ENCODE measurements around the gene KBTBD2.

DNA sequence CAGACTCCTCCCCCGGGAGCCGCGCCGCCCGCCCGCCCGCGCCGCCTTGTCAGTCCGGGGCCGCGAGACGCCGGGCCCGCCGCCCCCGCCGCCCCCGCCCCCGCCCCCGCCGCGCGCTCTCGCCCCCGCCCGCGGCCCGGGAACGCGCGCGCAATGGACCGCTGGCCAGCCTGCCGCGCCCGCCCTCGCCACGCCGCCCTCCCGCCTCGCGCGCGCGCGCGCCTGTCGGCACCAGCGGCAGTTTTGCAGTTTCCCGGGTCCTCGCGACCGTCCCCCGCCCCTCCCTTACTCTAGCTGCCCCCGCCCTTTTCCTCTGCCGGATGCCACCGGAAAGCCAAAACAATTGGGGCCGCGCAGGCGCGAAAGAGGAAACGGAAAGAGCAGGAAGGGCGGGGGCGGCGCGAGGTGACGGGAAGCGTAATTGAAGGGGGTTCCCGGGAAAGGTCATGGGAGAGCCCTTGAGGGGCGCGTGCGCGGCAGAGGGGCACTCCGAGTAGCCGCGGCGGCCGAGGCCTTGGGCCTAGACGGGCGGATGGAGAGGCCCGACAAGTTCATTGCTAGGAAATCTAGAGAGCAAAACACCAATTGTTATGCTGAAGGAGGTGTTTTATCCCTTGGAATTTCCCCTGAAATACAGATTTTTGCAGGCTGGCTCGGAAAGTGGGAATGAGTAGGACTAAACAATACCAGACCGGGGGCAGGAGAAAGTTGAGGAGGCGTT is 400 bp upstream of the KBTBD2 start:
- TF ChIP-seq, protein P1, sequence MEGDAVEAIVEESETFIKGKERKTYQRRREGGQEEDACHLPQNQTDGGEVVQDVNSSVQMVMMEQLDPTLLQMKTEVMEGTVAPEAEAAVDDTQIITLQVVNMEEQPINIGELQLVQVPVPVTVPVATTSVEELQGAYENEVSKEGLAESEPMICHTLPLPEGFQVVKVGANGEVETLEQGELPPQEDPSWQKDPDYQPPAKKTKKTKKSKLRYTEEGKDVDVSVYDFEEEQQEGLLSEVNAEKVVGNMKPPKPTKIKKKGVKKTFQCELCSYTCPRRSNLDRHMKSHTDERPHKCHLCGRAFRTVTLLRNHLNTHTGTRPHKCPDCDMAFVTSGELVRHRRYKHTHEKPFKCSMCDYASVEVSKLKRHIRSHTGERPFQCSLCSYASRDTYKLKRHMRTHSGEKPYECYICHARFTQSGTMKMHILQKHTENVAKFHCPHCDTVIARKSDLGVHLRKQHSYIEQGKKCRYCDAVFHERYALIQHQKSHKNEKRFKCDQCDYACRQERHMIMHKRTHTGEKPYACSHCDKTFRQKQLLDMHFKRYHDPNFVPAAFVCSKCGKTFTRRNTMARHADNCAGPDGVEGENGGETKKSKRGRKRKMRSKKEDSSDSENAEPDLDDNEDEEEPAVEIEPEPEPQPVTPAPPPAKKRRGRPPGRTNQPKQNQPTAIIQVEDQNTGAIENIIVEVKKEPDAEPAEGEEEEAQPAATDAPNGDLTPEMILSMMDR (IDR thresholded peaks at IDR 0.05; ENCODE audit: borderline replicate concordance, extremely low read depth, low read length, poor library complexity, severe bottlenecking), result no peak
- no peak for TF ChIP-seq EZH2 (IDR thresholded peaks at IDR 0.05; ENCODE audit: borderline replicate concordance, low read depth, low read length, severe bottlenecking)
